CD14-positive monocyte (primary cell): ENCODE results near the gene POU5F2. TPM values are rescaled to one million over a fixed set of nuclear protein-coding genes. Genes with fewer than 3 reads are reported as not detected.

ENCODE experiments used
- DNase-seq, 3 donors: peaks; one replicate each; pipeline ENCODE4 v3.0.0-alpha.2; 2011 to 2022
- H2AFZ ChIP-seq: 2 replicates; pipeline ENCODE4 v1.6.0; 2012; ENCODE audit warnings: mild to moderate bottlenecking, low read depth, low read length, inconsistent platforms; ENCODE audit not compliant: insufficient read depth, poor library complexity, severe bottlenecking
- H3K27ac ChIP-seq, 2 donors: 1 replicate in 1 of 2; 2 replicates in 1 of 2; pipeline ENCODE4 v1.5.1; 2012 to 2013; ENCODE audit warnings: low read length in 2 of 2, control low read depth in 1 of 2, inconsistent platforms in 1 of 2, low read depth in 1 of 2, mild to moderate bottlenecking in 1 of 2
- H3K27me3 ChIP-seq, 2 donors: one replicate each; pipeline versions ENCODE4 v1.6.0 to v1.6.1; 2011 to 2013; ENCODE audit warnings: low read length in 2 of 2; ENCODE audit not compliant: control insufficient read depth in 2 of 2, insufficient read depth in 2 of 2
- H3K36me3 ChIP-seq, 2 donors: replicated peaks in 1 of 2; 1 replicate in 1 of 2; 2 replicates in 1 of 2; pipeline versions ENCODE4 v1.5.1 to v1.6.1; 2012 to 2013; ENCODE audit warnings: low read length in 2 of 2, control low read depth in 1 of 2, inconsistent platforms in 1 of 2, mild to moderate bottlenecking in 1 of 2; ENCODE audit not compliant: insufficient read depth in 2 of 2, control insufficient read depth in 1 of 2
- H3K4me1 ChIP-seq, 2 donors: 1 replicate in 1 of 2; 2 replicates in 1 of 2; pipeline versions ENCODE4 v1.5.1 to v1.6.1; 2012 to 2013; ENCODE audit warnings: low read length in 2 of 2, control low read depth in 1 of 2, inconsistent platforms in 1 of 2, mild to moderate bottlenecking in 1 of 2, moderate library complexity in 1 of 2; ENCODE audit not compliant: insufficient read depth in 2 of 2, control insufficient read depth in 1 of 2
- H3K4me2 ChIP-seq: replicated peaks from 2 replicates; pipeline ENCODE3; 2012; ENCODE audit warnings: low read length, moderate library complexity, mild to moderate bottlenecking; ENCODE audit not compliant: poor library complexity, severe bottlenecking; ENCODE audit errors: extremely low read depth
- H3K4me3 ChIP-seq, 3 experiments: fragments of 200-600 bp in 1 of 3; sonication (generic) in 1 of 3; replicated peaks in 1 of 3; 1 replicate in 2 of 3; 2 replicates in 1 of 3; pipeline ENCODE4 v1.5.1; 2011 to 2013; ENCODE audit warnings: low read length in 3 of 3, mild to moderate bottlenecking in 3 of 3, control low read depth in 2 of 3, low read depth in 2 of 3, inconsistent platforms in 1 of 3, moderate library complexity in 1 of 3
- H3K79me2 ChIP-seq: 2 replicates; pipeline ENCODE4 v1.6.0; 2012; ENCODE audit warnings: mild to moderate bottlenecking, control low read depth, inconsistent platforms, low read length, moderate library complexity; ENCODE audit not compliant: insufficient read depth
- H3K9ac ChIP-seq: 2 replicates; pipeline ENCODE4 v1.6.0; 2017; ENCODE audit warnings: low read length, mild to moderate bottlenecking; ENCODE audit not compliant: insufficient read depth, poor library complexity, severe bottlenecking
- H3K9me3 ChIP-seq, 2 donors: replicated peaks in 1 of 2; 1 replicate in 1 of 2; 2 replicates in 1 of 2; pipeline versions ENCODE4 v1.5.1 to v1.6.1; 2012 to 2013; ENCODE audit warnings: low read length in 2 of 2, control low read depth in 1 of 2; ENCODE audit not compliant: control insufficient read depth in 1 of 2, insufficient read depth in 1 of 2
- H4K20me1 ChIP-seq: 2 replicates; pipeline ENCODE4 v1.6.0; 2012; ENCODE audit warnings: mild to moderate bottlenecking, low read length, control low read depth, moderate library complexity; ENCODE audit not compliant: insufficient read depth
- H3K27ac Mint-ChIP-seq, 7 donors: one replicate each; pipeline ENCODE4 v1.8.0; 2020; ENCODE audit warnings: mild to moderate bottlenecking in 7 of 7, mixed read lengths in 7 of 7, moderate library complexity in 6 of 7, inconsistent platforms in 2 of 7
- H3K27me3 Mint-ChIP-seq, 3 donors: one replicate each; pipeline ENCODE4 v1.8.0; 2021 to 2022; ENCODE audit warnings: low read depth in 3 of 3, mild to moderate bottlenecking in 3 of 3, mixed read lengths in 3 of 3, moderate library complexity in 3 of 3, inconsistent platforms in 1 of 3
- H3K36me3 Mint-ChIP-seq, 2 donors: one replicate each; pipeline ENCODE4 v1.8.0; 2020; ENCODE audit warnings: mixed read lengths in 2 of 2, inconsistent platforms in 1 of 2, mild to moderate bottlenecking in 1 of 2
- H3K4me1 Mint-ChIP-seq: one replicate; pipeline ENCODE4 v1.8.0; 2020; ENCODE audit warnings: mild to moderate bottlenecking, mixed read lengths
- H3K4me3 Mint-ChIP-seq, 2 donors: one replicate each; pipeline ENCODE4 v1.8.0; 2020; ENCODE audit warnings: mild to moderate bottlenecking in 2 of 2, mixed read lengths in 2 of 2, moderate library complexity in 1 of 2
- H3K9me3 Mint-ChIP-seq, 7 donors: one replicate each; pipeline ENCODE4 v1.8.0; 2020 to 2022; ENCODE audit warnings: mixed read lengths in 7 of 7, mild to moderate bottlenecking in 6 of 7, moderate library complexity in 6 of 7, inconsistent platforms in 2 of 7
- CTCF ChIP-seq: fragments of 200-600 bp; IDR thresholded peaks from one replicate; pipeline ENCODE4 v1.8.0; 2022; ENCODE audit warnings: antibody characterized with exemption, mild to moderate bottlenecking
- WGBS: methylation state at CpG from one replicate; pipeline ENCODE4 v1.1.5; 2013; ENCODE audit warnings: missing lambda C conversion rate; ENCODE audit not compliant: insufficient coverage; 5-methylcytosine and 5-hydroxymethylcytosine counted together
- intact Hi-C, 2 donors: fragments of 100-400 bp; cut with micrococcal nuclease; formaldehyde crosslinking; loops; one replicate each; pipeline versions ENCODE4 v1.15.0 to v1.15.1; 2023
- polyA plus RNA-seq, 3 donors: library from polyadenylated mRNA; depleted of rRNA in 1 of 3; unstranded in 2 of 3; stranded (reverse) in 1 of 3; fragments of 300-500 nt in 2 of 3; fragments of >200 nt in 1 of 3; fragmentation: Illumina TruSeq in 2 of 3; gene quantifications; 1 replicate in 2 of 3; 2 replicates in 1 of 3; pipeline ENCODE4 v1.2.3, GENCODE V29; 2012 to 2021

The POU5F2 gene
- polyA plus RNA-seq, 3 donors, result 0.04 to 0.05 TPM; not detected in 1

GRCh38 chr5:93726595-93726994 lies 14.8 kb downstream of the POU5F2 start:
- Histone ChIP-seq H4K20me1 (no peaks in the 10 kb centered on the region), H3K9me3 (no peaks in the 10 kb centered on the region), H3K27ac (no peak overlapping the region), H3K9ac (no peak overlapping the region), H3K4me2 (no peak overlapping the region), H3K36me3 (no peaks in the 10 kb centered on the region), H3K27me3 (no peaks in the 10 kb centered on the region), H3K4me1 (no peaks in the 10 kb centered on the region), H3K79me2 (no peaks in the 10 kb centered on the region), H3K4me3 (no peak overlapping the region), H2AFZ (no peak overlapping the region)
- TF ChIP-seq CTCF, result no peak
- DNase-seq, result no peak
- no CpG with 5 or more reads among the region's 1 CpG for WGBS
- Mint-ChIP-seq H3K4me1 (peaks cover 7% of the 10 kb centered on the region), H3K36me3 (no peaks in the 10 kb centered on the region), H3K27ac (no peak overlapping the region), H3K27me3 (no peaks in the 10 kb centered on the region), H3K4me3 (no peak overlapping the region), H3K9me3 (no peaks in the 10 kb centered on the region)
- intact Hi-C loops, result no loop called here

DNA sequence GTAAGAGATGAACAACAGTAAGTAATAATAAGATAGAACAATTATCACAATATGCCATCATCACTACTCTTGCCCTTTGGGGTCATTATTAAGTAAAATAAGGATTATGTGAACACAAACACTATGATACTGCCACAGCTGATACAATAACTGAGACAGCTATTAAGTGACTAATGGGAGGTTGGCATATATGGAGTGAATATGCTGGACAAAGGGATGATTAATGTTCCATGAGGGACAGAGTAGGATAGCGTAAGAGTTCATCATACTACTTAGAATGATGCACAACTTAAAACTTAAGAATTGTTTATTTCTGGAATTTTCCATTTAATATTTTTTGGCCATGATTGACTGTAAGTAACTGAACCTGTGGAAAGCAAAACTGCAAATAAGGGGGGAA lies 16.6 kb downstream of the POU5F2 start:
- Histone ChIP-seq H3K36me3 (no peaks in the 10 kb centered on the region), H3K9me3 (no peaks in the 10 kb centered on the region), H2AFZ (no peak overlapping the region), H3K9ac (no peak overlapping the region), H3K27ac (no peak overlapping the region), H3K79me2 (no peaks in the 10 kb centered on the region), H4K20me1 (no peaks in the 10 kb centered on the region), H3K4me2 (no peak overlapping the region), H3K27me3 (no peaks in the 10 kb centered on the region), H3K4me1 (no peaks in the 10 kb centered on the region), H3K4me3 (no peak overlapping the region)
- no CpG with 5 or more reads among the region's 1 CpG for WGBS
- Mint-ChIP-seq H3K9me3 (no peaks in the 10 kb centered on the region), H3K36me3 (no peaks in the 10 kb centered on the region), H3K27me3 (no peaks in the 10 kb centered on the region), H3K4me3 (no peak overlapping the region), H3K27ac (no peak overlapping the region), H3K4me1 (no peaks in the 10 kb centered on the region)
- no peak for TF ChIP-seq CTCF
- intact Hi-C loops, result no loop called here
- DNase-seq, result no peak
